Ishikawa (cell line): ENCODE results near the gene IL1A.

Experiments
- CEBPB ChIP-seq: IDR thresholded peaks from 2 replicates; pipeline ENCODE4 v1.6.1; 2012
- EGR1 ChIP-seq: IDR thresholded peaks from 2 replicates; pipeline ENCODE4 v1.6.1; 2012
- EP300 ChIP-seq: IDR thresholded peaks from 2 replicates; pipeline ENCODE4 v1.6.1; 2012; ENCODE audit warnings: borderline replicate concordance
- MAX ChIP-seq: IDR thresholded peaks from 2 replicates; pipeline ENCODE4 v1.6.1; 2012
- RAD21 ChIP-seq: IDR thresholded peaks from 2 replicates; pipeline ENCODE4 v1.6.1; 2012; ENCODE audit warnings: low read depth
- REST ChIP-seq: IDR thresholded peaks from 2 replicates; pipeline ENCODE4 v1.6.1; 2012; ENCODE audit warnings: low read depth, mild to moderate bottlenecking
- TAF1 ChIP-seq: IDR thresholded peaks from 2 replicates; pipeline ENCODE4 v1.6.1; 2012; ENCODE audit warnings: low read depth, mild to moderate bottlenecking
- TCF12 ChIP-seq: IDR thresholded peaks from 2 replicates; pipeline ENCODE4 v1.6.1; 2012; ENCODE audit warnings: low read depth
- TEAD4 ChIP-seq: IDR thresholded peaks from 2 replicates; pipeline ENCODE4 v1.6.1; 2012
- USF1 ChIP-seq: IDR thresholded peaks from 2 replicates; pipeline ENCODE4 v1.6.1; 2012

GRCh38 chr2:112796486-112796885, 12.2 kb upstream of the IL1A start:
- TF ChIP-seq TEAD4: no peak
- no peak for TF ChIP-seq RAD21
- no peak for TF ChIP-seq TAF1
- TF ChIP-seq EP300: no peak
- TF ChIP-seq MAX: no peak
- TF ChIP-seq USF1: no peak
- TF ChIP-seq EGR1: no peak
- no peak for TF ChIP-seq CEBPB
- TF ChIP-seq TCF12: no peak
- TF ChIP-seq REST: no peak
